HG03196 (cell line): Measurements from ENCODE around the gene LCE3A.
"Not testable (repeated sequence)": the region's sequence is repeated elsewhere in the genome, so short reads cannot be mapped to it uniquely, and the experiment has no call there.

ENCODE experiments used
- ATAC-seq: cut with Tn5 transposase; IDR thresholded peaks from one replicate; pipeline ENCODE4 v1.9.1; 2021; ENCODE audit not compliant: unreplicated experiment

LCE3A gene

GRCh38 chr1:152622803-152623202 lies at the start of gene LCE3A:
Gene LCE3A (minus strand): TSS chr1:152623103. CDS start chr1:152623103, 0 bp downstream.
- no peak for ATAC-seq

GRCh38 chr1:152667648-152668047 lies 44.7 kb upstream of the LCE3A start:
- ATAC-seq = no peak

GRCh38 chr1:152666171-152666570 lies 43.3 kb upstream of the LCE3A start:
- ATAC-seq = not testable (repeated sequence)

- ATAC-seq = no peak
Observed at GRCh38 chr1:152663098-152663497, 40.2 kb upstream of the LCE3A start, which contains the start of gene LCE2D. Gene LCE2D (plus strand): TSS chr1:152663380. CDS start chr1:152664106, 726 bp downstream.

- no peak for ATAC-seq
Observed at GRCh38 chr1:152658649-152659048, 35.7 kb upstream of the LCE3A start.

GRCh38 chr1:152657677-152658076 lies 34.8 kb upstream of the LCE3A start:
- ATAC-seq = no peak

GRCh38 chr1:152656459-152656858 lies 33.6 kb upstream of the LCE3A start:
- no peak for ATAC-seq

GRCh38 chr1:152654110-152654509 lies 31.2 kb upstream of the LCE3A start:
- ATAC-seq = no peak

GRCh38 chr1:152646656-152647055 lies 23.8 kb upstream of the LCE3A start:
- no peak for ATAC-seq

GRCh38 chr1:152645146-152645545 lies 22.2 kb upstream of the LCE3A start:
- ATAC-seq = no peak

GRCh38 chr1:152643945-152644344 lies 21.0 kb upstream of the LCE3A start:
- no peak for ATAC-seq

GRCh38 chr1:152640351-152640750 lies 17.4 kb upstream of the LCE3A start:
- ATAC-seq = no peak

- ATAC-seq = no peak
Observed at GRCh38 chr1:152630596-152630995, 7.7 kb upstream of the LCE3A start.

- ATAC-seq = no peak
Observed at GRCh38 chr1:152626744-152627143, 3.8 kb upstream of the LCE3A start.

GRCh38 chr1:152623203-152623844 lies 421 bp upstream of the LCE3A start:
- no peak for ATAC-seq

- no peak for ATAC-seq
Observed at GRCh38 chr1:152621993-152622392, 910 bp downstream of the LCE3A start.

- ATAC-seq = no peak
Observed at GRCh38 chr1:152613511-152613910, 9.4 kb downstream of the LCE3A start, which contains the start of gene LCE3B. Gene LCE3B (plus strand): TSS chr1:152613811. CDS start chr1:152613811, 0 bp downstream.

- ATAC-seq = no peak
Observed at GRCh38 chr1:152599934-152600333, 23.0 kb downstream of the LCE3A start, which contains the start of gene LCE3C. Gene LCE3C (plus strand): TSS chr1:152600234. CDS start chr1:152600732, 498 bp downstream.

GRCh38 chr1:152596986-152597385 lies 25.9 kb downstream of the LCE3A start:
- ATAC-seq = no peak

- no peak for ATAC-seq
Observed at GRCh38 chr1:152585586-152585985, 37.3 kb downstream of the LCE3A start.

- ATAC-seq = no peak
Observed at GRCh38 chr1:152582647-152583046, 40.3 kb downstream of the LCE3A start.

GRCh38 chr1:152580433-152580832 lies 42.5 kb downstream of the LCE3A start, which contains the start of gene LCE3D:
Gene LCE3D (minus strand): TSS chr1:152580516. CDS start chr1:152579936, 580 bp downstream.
- ATAC-seq = no peak

- ATAC-seq = not testable (repeated sequence)
Observed at GRCh38 chr1:152579526-152579925, 43.4 kb downstream of the LCE3A start.
